ENCODE results near the gene TEX19.

GRCh38 chr17:82317394-82318168, 41.5 kb upstream of the TEX19 start, which contains the start of gene CD7:
- TF ChIP-seq USF1 (IDR thresholded peaks at IDR 0.05), result no peak
- TF ChIP-seq YY1 (IDR thresholded peaks at IDR 0.05; ENCODE audit: low read depth), result no peak
- TF ChIP-seq EGR1 (IDR thresholded peaks at IDR 0.05), result no peak

Data from Ishikawa (cell line).